ENCODE measurements around the gene ANKRD65.

- no peak for TF ChIP-seq CTCF (IDR thresholded peaks at IDR 0.05)
- no peak for TF ChIP-seq POLR2A (IDR thresholded peaks at IDR 0.05)
Measured at GRCh38 chr1:1455366-1455884, 34.3 kb upstream of the ANKRD65 start.

Data from body of pancreas (tissue), 4 donors.